Measurements from ENCODE around the gene HEATR3.

HEATR3 gene, protein sequence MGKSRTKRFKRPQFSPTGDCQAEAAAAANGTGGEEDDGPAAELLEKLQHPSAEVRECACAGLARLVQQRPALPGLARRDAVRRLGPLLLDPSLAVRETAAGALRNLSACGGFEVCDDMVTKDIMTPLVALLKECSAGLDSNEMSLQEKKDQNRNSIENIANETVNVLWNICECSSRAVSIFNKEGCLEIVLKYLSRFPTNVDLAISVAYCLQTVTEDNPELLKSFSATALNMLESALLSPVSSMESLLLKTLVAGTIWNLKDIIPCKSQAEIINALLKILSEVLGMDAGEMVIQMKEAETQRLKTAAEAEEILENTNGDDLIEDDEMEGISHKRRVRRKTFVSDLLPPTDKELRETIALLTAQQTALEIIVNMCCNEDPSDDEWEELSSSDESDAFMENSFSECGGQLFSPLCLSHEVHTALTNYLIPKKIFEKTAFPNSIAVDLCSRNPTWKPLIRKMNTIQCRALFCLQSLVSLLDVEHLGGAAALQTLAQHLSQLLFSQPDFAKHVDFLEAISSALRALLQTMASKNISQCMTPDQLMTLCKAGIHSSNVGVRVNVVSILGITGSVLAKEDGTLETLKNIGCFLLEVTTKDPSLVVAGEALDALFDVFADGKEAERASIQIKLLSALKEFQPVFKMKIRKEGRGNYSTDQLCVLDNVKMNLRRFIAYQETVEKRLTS

DNA sequence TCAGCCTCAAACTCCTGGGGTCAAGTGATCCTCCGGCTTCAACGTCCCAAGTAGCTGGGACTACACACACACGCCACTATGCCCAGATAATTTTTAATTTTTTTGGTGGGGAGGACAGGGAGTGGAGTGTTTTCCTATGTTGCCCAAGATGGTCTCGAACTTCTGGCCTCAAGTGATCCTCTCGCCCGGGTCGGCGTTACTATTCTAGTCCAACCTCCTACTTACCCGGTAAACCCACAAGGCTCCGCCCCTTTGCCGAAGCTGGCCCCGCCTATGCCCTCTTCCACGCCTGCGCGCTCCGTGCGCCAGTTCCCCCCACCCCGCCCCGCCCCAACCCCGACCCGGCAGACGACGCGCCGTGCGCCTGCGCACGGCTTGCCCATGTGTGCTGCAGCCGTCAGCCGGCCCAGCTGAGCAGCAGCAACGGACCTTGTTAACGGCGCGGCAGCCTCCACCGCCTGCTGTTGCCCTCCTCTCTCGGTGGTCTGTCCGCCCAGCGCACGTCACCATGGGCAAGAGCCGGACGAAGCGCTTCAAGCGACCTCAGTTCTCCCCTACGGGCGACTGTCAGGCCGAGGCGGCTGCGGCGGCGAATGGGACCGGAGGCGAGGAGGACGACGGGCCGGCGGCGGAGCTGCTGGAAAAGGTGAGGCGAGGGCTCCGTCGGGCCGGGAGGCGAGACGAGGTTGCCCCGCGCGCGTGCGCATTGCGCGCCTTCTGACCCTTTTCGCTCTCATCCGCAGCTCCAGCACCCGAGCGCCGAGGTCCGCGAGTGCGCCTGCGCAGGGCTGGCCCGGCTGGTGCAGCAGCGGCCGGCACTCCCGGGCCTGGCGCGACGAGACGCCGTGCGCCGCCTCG, at the start of gene HEATR3:
Gene HEATR3 (plus strand): TSS at position 347 of the 858 bp plus-strand sequence. CDS start 162 bp downstream, at position 509.
- DNase-seq, result peak; percentile 97

DNA sequence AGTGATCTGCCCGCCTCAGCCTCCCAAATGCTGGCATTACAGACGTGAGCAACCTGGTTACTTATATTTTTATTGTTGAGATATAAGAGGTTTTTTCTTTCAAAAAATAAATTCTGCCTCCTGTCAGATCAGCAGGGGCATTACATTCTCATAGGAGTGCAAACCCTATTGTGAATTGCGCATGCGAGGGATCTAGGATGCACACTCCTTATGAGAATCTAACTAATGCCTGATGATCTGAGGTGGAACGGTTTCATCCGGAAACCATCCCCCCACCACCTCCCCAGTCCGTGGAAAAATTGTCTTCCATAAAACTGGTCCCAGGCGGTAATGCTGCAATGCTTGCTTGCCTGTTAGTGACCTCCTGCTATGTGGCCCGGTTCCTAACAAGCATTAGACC, 48.2 kb upstream of the HEATR3 start:
- DNase-seq, result no peak

DNA sequence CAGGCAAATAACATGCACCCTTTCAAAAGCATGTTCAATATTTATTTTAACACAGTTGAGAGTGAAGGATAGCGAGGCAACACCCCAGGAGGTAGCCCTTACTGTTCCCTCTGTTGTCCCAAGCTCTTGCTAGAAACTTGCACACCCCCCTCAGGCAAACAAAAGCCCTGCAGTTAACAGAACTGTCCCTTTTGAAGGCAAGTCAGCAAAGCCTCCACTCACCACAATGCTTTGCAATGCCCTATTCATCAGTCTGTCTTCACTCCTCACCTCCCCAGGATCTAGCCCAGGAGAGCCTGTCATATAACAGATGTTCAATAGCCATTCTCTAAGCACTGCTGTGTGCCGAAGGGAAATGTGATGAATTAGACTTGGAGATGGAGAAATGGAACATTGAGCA, 44.2 kb upstream of the HEATR3 start:
- no peak for DNase-seq

DNA sequence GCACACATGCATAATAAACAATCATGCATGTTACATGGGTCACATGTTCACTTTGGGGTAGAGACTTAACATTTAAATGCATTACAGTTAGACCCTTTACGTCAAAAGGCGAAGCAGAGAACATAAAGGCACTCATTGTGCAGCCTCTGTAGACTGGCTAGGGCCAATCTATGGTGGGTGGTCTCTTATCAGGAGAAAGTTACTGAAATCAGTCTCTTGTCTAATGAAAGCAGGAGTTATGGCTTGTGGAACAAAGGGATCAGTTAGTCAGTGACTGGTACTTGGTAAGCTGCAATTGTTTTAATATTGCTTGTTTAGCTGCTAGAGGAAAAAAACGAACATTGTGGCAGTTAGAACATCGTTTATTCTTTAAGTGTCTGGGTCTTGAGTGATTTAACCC, 42.1 kb upstream of the HEATR3 start:
- DNase-seq, result no peak

DNA sequence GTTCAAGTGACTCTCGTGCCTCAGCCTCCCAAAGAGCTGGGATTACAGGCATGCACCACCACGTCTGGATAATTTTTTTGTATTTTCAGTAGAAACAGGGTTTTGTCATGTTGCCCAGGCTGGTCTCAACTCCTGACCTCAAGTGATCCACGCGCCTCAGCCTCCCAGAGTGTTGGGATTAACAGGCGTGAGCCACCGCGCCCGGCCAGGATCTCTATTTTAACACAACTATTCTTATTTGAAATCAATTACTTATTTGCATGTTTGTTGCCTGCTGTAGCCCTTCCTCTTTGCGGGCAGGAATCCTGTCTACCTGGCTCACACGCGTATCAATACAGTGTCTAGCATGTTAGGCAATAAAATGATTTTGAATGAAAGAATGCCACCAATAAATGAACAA, 41.6 kb upstream of the HEATR3 start:
- DNase-seq, result no peak

DNA sequence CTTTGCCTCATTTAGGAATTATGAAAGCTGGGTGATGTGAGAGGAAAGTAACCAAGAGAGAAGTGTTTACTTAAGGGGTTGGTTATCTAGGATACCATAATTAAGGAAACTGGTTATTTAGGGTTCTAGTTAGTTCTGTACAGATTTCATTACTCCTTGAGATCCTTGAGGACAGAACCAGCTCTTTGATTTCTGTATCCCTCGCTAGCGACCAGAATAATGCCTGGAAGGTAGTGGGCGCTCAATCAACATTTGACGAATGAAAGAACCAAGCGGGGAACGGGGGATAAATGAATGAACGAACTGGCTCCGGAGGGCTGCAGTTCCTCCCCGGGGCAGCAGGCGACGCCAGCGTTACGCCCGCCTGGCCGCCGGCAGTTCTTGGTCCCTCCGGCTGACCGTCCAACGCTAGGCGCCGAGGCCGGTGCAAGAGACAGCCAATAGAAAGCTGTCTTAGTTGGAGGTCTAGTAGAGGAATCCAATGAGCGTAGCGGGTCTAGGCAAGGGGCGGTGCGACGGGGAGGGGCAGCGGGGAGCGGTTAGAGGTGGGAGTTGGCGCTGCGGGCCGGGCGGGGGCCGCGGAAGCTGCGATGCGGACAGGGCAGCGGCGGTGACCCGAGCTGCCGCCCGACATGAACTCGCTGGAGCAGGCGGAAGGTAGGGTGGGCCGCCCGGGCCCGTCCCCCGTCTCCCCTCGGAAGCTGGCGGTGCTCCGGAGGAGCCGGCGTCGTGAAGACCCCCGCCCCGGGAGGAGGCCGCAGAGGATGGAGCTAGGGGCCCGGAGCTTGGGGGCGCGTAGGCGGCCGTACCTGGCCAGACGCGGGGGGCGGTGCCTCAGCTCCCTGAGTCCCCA, 40.9 kb upstream of the HEATR3 start, which contains the start of gene CNEP1R1:
Gene CNEP1R1 (plus strand): TSS at position 542 of the 853 bp plus-strand sequence. CDS start 91 bp downstream, at position 633.
- DNase-seq, result peak; percentile 98

DNA sequence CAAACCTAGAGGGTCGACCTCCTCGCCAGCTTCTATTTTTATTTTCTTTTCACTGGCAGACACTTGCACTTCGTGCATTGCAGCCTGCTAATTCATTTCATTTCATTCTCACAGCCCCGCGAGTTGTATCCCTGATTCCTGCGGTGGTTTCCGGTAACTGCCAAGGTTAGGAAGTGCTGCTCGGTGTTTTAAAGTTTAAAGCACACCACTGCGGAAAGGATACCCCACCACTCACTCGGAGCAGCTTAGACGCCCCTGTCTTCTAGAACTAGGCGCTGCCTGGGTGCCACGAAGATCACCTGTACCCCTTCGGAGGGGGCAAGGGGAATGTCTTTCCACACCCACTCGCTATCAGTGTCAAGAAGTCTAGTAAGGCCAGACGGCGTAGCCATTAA, 40.2 kb upstream of the HEATR3 start:
- peak; percentile 23 for DNase-seq

DNA sequence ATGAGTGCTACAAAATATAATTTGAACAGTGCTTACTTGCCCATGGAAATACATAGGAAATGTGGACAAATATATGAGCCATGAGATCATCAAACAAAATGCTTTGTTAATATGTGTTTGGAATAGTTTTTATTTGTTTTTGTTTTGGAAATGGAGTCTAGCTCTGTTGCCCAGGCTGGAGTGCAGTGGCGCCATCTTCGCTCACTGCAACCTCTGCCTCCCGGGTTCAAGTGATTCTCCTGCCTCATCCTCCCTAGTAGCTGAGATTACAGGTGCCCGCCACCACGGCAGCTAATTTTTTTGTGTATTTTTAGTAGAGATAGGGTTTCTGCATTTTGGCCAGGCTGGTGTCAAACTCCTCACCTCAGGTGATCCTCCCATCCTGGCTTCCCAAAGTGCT, 37.9 kb upstream of the HEATR3 start:
- DNase-seq, result no peak

DNA sequence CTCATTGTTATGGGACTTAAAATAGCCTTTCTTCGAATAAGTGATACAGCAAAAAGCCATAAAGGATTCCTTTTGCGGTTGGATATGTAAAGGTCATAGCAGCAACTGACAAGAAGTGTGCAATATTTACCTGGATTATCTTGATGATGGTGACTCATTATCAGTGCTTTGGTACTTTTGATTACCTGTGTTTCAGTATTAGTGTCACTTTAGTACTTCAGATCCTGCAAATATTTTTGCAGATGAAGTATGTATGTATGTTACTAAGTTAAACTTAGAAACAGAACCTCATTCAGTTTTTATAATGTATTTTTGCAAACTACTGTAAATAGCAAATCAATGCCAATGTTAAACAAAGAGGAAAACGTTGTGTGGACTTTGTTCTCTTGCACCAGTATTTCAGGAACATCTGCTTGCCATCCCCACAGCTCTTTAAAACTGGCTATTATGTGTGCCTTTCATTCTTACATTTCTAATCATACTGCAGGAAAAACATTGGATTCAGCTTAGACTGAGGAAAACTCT, 30.2 kb upstream of the HEATR3 start:
- no peak for DNase-seq

DNA sequence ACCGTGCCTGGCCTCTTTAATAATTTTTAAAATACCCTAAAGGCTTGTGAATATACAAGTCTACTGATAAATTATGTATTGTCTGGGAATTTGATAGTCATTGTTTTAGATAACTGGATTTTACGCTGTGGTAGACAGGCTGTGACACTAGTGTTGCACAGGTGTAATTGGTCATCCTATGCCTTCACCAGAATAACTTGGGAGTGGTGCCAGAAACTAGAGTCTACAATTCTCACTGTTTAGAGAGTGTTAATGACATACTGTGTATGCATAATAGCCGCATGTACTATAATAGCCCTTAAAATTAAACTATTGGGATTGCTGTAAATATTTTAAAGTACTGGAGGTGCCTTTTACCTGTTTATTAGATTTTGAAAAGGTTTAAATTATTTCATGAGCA, 29.3 kb upstream of the HEATR3 start:
- no peak for DNase-seq

DNA sequence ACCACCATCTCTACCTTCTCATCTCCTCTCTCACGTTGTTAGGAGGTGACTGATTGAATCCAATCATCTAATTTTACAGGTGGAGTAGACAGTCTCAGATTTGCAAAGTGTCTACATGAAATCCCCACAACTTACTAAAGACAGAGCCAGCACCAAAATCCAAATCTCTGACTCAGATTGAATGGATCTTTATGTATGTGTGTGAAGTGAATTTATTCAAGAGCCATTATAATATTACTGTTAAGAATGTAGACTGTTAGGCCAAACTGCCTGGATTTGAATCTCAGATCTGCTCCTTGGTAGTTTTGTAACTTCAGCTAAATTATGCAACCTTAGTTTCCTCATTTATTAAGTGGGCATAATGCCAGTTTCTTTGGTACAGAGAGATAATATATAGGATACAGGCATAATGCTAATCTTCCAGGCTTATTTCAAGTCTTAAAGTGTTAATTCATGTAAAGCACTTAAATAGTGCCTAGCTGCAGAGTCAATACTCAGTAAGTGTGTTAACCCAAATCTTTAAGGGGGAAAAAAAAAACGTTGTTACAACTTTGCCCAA, 28.0 kb upstream of the HEATR3 start:
- DNase-seq, result no peak

DNA sequence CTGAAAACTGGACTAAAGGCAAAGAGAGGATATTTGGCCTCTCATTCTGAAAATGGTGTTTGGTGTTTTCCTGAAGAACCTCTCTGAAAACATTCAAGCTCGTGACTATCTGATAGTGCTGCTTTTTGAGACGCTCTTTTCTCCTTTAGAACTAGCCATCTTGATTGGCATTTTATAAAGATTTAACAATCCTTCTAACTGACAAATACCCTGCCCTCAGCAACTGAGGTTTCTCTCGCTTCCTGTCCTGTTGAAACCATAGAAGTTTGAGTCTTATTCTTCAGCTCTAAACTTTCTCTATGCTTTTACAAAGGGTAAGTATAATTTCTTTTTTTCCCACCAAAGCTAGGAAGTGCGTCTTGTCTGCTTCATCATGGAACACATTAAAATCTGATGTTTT, 27.5 kb upstream of the HEATR3 start:
- DNase-seq, result no peak

DNA sequence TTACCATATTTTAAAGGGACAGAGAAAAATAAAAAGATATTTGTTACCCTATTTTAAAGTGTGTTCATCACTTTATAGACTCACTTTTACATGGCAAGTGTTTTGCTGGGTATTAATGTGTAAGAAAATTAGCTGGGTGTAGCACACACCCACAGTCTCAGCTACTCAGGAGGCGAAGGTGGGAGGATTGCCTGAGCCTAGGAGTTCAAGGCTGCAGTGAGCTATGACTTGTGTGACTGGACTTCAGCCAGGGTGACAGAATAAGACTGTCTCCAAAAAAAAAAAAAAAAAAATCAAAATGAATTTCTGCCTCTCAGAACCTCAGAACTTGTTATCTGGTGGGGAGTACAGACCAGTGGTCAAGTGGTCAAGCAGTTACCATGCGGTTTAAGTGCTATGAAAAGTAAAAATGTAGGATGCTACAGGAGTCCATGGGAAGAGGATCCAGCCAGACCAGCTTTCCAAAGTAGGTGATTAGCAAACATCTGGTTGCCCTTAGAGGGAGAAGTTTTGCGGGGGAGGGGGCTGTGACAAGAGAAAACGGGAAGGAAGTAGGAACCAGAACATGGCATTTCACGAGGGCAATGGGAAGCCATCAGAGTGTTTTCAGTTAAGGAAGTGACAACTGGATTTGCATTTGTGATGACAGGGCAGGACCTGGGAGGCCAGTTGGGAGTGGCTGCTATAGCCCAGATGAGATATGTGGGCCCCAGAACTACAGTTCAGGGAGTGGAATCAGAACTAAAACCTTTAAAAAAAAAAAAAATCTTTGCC, 26.8 kb upstream of the HEATR3 start:
- DNase-seq, result peak; percentile 16

DNA sequence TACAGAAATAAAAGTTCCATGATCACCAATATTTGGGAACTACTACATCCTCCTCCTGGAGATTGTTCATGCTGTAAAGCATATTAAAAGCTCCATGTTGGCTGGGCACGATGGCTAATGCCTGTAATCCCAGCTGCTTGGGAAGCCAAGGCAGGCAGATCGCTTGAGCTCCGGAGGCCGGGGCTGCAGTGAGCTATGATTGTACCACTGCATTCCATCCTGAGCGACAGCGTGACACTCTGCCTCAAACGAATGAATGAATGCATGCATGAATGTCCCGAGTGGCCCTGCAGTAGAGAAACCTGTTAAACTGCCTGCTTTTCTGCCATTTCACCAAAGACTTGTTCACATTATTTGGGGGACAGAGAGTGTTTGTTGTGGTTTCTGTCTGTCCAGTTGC, 25.8 kb upstream of the HEATR3 start:
- DNase-seq, result no peak

DNA sequence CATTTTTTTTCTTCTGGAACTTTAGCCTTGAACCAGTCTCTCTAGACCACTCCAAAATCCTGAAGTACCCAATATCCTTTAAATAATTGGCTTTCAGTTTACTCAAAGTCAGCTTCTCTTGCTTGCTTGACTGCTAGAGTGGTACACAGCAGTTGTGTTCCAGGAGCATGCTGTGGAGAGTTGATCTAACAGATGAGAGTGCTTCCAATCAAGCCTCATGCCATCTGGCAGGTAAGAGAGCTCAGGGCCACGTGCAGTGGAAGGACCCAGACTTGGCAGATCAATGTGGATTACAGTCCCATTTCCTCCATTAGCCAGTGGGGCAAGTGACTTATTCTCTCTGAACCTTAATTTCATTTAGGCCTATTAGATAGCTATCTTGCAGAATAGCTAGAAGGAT, 25.1 kb upstream of the HEATR3 start:
- no peak for DNase-seq

DNA sequence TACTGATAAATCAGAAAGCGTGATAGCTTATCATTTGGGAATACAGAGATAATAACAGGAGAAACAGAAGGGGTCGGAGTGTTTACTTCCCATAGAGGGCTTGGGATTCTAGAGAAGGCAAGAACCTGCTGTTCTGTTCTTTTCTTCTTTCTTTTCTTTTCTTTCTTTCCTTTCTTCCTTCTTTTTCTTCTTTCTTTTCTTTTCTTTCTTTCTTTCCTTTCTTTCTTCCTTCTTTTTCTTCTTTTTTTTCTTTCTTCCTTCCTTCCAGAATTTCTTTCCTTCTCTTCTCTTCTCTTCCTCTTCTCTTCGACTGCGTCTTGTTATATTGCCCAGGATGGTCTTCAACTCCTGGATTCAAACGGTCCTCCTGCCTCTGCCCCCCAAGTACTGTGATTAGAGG, 22.4 kb upstream of the HEATR3 start:
- no peak for DNase-seq

DNA sequence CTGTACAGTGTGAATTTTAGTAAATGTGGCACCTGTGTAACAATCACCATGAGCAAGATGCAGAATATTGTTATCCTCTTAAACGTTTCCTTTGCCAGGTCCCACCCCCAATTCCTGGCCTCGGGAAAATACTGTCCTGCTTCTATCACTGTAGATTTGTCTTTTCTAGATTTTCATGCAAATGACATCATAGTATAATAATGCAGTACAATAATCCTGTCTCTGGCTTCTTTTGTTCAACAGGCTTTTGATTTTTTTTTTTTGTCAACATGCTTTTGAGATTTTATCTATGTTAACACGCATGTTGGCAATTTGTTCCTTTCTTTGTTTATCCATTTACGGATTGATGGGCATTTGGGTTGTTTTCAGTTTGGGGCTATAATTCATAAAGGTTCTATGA, 20.4 kb upstream of the HEATR3 start:
- DNase-seq, result no peak

DNA sequence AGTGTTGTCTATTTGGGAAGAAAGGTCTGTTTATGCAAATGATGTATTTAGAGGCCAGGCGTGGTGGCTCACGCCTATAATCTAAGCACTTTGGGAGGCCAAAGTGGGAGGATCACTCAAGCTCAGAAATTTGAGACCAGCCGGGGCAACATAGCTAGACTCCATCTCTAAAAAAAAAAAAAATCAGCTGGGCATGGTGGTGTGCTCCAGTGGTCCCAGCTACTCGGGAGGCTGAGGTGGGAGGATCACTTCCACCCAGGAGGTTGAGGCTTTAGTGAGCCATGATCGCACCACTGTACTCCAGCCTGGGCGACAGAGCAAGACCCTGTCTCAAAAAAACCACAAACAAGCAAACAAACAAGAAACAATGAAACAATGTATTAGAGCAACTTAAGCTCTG, 18.9 kb upstream of the HEATR3 start:
- no peak for DNase-seq

DNA sequence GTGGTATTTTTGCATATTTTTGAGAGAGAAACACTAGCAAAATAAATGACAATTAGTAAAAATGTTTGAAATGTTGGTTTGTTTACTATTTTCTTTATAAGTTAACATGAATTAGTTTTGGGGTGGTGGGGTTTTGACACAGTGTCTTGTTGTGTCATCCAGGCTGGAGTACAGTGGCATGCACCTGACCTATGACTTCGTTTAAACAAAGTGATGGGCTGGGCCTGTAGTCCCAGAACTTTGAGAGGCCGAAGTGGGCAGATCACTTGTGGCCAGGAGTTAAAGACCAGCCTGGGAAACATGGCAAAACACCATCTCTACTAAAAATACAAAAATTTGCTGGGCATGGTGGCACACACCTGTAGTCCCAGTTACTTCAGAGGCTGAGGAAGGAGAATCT, 17.9 kb upstream of the HEATR3 start:
- DNase-seq, result no peak

DNA sequence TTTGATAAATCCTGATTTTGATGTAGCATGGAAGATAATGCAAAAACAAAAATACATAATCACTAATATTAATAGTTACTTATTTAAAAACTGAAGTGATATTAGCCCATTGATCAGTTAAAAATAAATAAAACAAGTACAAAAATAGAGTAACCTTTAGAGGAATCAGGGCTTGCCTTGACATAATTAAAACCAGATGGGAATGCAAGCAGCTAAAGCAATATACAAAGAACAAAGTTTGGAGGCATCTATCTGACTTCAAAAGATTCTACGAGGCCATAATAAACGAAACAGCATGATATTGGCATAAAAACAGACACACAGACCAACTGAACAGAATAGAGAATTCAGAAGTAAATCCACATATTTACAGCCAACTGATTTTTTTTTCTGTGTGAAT, 15.0 kb upstream of the HEATR3 start:
- DNase-seq, result no peak

DNA sequence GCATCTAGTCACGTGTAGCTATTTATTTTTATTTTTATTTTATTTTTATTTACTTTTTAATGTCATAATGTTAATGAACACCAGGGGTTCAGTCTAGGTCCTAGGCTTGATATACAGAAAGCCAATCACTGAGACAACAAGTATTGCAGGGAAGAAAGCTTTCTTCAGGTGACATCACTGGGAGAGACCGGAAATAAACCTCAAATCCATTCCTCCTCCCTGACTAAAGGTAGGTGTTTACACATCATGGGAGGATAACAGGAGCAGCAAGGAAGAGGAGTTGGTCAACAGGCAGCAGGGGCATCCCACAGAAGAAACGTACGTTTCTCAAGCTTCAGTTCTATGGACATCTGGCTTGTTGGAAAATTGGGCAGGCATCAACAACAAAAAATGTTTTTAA, 9.5 kb upstream of the HEATR3 start:
- no peak for DNase-seq
